NCI-H1694 (cell line): ENCODE measurements around the gene STX8.

ENCODE experiments used
- DNase-seq: peaks from one replicate; lab custom pipeline; 2025; lab: John Stamatoyannopoulos, UW

STX8 gene

GRCh38 chr17:9238340-9239245, 337.0 kb downstream of the STX8 start:
- DNase-seq, result no peak

DNA sequence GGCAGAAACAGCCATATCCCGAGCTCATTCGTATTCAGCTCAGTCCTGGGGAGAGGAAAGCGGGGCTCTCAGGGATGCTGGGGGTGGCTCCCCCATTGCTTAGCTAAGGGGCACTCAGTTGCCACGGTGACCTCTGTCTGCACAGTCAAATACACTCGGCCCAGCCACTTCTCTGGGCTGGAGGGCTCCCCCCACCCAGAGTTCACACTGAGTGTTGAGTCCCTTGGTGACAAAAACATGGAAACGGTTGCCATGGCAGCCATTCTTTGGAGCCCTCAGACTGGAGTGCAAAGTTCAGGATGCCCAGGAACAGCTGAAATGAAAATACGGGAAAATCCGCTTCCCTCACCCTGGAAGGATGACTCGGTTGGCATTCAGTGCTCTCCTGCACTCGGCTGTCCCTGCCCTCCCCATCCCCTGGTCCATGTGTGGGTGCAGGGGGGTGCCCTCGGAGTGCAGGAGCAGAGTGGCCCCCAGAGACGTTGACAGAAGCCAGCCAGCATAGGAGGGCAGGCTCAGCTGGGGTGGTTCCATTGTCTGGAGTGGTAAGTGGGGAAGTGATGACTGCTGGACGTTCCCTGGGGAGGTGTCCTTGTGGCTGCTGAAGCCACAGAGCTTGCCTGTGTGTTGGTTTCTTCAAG, 337.8 kb downstream of the STX8 start:
- DNase-seq, result no peak

DNA sequence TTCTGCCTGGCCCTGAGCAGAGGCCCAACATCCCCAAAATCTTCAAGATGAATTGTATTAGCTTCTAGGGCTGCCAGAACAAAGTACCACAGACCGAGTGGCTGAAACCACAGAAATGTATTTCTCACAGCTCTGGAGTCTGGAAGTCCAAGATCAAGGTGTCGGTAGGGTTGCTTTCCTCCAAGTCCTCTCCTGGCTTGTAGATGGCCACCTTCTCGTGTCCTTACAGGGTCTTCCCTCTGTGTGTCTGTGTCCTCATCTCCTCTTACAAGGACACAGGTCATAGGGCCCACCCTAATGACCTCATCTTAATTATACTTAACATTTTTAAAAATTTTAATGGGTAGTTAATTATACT, 338.6 kb downstream of the STX8 start:
- DNase-seq, result no peak

GRCh38 chr17:9236286-9237052, 339.2 kb downstream of the STX8 start:
- no peak for DNase-seq

GRCh38 chr17:9235346-9235745, 340.3 kb downstream of the STX8 start:
- DNase-seq, result no peak

DNA sequence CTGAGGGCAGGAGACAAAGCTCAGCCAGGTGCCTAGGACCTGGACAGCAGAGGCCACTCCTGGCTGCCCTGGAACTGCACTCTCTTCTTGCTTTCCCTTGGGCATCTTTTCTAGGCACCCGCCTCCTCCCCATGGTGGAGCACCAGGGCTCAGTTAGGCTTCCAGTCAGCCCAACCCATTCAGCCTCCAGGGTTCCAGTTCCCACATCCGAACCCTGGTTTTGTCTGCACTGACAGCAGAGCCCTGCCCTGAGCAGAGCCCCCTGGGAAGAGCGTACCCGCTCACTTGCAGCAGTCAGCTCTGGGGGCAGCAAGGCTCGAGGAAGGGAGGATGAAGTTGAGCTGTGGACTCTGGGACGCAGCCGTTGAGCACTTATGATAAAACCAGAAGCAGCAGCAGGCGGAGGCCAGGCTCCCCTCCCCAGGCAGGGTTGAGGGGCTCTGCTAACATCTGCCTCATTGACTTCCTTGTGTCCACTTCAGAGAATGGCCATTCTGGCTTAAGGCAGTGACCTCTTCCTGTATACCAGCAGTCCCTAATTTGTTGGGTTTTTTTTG, 341.2 kb downstream of the STX8 start:
- DNase-seq, result no peak

DNA sequence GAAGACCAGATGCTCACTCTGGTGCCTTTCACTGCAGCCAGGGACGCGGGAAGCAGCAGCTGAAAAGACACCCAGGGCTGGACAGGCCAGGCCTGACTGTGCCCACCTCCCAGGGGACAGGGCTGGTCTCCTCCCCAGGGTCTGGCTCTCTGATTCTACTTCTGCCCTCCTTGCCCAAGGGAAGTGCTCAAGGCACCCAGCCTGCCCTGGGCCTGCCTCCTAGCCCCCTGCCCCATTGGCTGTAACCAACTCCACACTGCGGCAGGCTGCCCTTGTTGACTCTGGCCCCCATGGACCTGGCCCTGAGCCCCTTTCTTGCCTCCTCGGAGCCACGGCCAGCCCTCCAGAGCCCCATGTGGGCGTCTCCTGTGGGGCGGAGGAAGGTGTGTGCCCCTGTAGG, 341.9 kb downstream of the STX8 start:
- no peak for DNase-seq

DNA sequence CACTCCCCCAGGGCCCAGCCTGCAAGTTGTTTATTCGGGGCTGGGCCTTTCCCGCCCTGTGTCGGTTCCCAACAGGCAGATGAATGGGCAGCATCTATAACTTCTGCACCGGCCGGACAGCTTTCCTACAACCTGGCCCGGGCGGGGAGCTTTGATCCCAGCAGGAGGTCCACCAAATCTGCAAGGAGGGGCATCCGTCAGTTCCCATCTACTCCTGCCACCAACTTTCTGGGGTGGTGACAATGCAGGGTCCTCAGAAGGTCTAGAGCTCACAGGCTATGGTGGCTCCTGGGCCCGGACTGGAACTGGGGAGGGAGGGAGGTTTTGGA, 342.4 kb downstream of the STX8 start:
- DNase-seq, result no peak

DNA sequence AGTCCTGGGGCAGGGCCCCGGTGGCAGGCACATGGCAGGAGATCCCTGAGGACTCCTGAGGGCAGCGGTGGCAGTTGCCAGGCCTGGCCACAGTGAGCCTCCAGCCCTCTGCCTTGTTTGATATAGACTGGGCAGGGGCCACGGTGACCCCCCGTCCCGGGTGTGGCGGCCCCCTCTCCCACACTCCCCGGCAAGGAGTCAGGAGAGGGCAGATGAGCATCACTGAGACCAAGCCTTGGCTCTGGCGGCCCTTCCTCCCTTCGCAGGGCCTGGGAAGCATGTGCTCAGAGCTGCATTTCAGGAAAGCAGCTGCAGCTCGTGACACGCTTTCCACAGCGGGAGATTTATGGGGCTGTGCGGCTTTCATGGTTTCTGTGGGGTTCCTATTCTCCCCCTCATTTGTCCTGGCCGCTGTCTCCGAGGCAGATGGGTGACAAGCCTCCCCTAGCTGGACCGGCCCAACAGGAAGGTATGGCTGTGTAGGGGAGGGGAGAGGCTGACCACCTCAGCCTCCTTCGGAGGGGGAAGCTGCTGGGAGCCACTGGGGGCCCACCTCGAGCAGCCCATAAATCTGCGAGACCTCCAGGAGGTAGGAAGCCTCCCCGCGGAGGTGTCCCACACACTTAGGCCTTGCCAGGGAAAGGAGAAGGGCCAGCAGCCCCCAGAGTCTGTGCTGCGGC, 342.9 kb downstream of the STX8 start:
- no peak for DNase-seq

- no peak for DNase-seq
These were observed 343.5 kb downstream of the STX8 start for GRCh38 chr17:9232155-9232475.

- no peak for DNase-seq
These were observed 344.0 kb downstream of the STX8 start for GRCh38 chr17:9231449-9232154.

DNA sequence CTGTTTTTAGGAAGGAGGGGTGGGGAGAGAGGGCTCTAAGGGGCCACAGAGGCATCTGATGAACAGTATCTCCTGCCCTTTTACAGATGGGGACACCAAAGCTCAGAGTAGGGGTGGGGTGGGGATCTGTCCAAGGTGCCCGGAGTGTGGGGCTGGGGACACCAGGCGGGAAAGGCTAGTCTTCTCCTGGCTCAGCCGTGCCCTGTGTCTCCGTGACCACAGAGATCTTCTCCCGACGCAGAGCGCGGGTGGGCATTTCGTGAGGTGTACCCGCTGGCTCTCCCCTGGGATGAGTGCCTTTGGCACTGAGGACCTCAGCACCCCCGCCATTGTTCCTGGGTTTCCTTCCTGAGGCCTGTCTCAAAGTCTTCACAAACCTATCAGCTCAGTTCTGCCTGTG, 344.8 kb downstream of the STX8 start:
- DNase-seq, result no peak

GRCh38 chr17:9230346-9230745, 345.3 kb downstream of the STX8 start:
- DNase-seq, result no peak

DNA sequence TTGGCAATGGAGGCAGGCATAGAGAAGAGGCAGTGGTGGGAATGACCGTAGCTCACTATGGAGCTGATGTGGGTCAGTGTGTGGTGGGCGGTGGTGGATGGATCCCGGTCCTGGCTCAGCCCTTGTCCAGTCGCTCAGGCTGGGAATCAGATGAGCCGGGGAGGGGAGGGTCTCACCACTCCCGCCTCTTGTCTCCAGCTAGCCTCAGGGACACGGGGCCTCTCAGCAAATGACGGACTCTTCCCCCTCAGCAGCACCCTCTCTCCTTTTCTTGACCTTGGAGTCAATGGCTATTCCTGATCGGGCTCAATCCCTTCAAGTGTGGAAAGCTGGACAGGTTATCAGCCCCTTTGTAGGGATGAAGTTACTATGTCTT, 345.8 kb downstream of the STX8 start:
- DNase-seq, result no peak

DNA sequence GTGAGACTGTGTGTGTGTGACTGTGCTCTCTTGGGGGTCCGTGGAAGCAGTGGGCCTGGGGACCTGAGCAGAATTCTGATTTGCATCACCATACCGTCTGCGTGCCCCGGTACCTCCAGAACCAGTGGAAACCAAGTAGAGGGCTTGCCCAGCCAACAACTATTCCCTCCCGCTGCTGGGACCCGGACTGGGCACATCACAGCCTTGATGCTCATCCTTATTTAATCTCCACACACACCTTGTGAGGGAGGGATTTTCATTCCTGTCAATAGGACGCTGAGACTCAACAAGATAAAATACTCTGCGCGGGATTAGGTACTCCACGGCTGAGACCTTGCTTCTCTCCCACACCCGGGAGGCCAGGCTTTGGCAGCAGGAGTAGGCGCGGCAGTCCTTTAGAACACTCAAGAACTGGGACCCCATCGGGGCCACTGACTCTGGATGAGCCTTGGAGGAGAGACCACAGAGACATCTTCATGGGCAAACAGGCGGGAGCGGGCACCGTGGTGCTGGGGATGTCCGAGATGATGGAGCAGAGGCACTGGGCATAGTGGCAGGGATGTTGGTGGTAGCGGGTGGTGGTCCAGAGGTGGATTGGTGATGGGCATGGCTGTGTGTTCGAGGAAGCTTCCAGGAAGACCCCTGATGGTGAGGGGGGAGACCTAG, 346.3 kb downstream of the STX8 start:
- DNase-seq, result no peak

GRCh38 chr17:9228408-9229159, 347.0 kb downstream of the STX8 start:
- no peak for DNase-seq

GRCh38 chr17:9227819-9228407, 347.7 kb downstream of the STX8 start:
- DNase-seq, result no peak

GRCh38 chr17:9226794-9227135, 348.9 kb downstream of the STX8 start:
- DNase-seq, result no peak

DNA sequence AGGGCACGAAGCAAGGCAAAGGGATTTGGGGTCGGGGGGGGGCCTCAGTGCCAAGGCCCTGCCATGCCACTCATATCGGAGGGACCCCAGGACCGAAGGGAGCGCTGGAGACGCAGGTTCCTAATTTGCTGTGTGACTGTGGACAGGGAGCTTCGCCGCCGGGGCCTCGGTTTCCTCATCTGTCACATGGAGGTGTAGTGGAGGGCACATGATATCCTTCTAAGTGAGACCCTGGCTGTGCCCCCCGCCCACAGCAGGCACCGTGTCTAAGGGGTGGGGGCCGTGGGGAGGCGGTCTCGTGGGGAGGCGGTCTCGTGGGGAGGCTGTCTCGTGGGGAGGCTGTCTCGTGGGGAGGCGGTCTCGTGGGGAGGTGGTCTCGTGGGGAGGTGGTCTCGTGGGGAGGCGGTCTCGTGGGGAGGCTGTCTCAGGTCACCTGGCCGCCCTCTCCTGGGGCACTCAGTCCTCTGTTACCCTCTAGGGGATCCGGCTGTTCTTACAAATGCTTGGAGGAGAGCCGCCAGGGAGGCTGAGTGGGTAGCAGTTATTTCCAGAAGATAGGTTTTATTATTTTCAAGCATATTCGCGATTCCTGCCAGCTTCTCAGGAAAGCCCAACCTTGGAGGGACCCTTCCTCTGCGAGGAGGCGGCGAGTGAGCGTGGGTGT, 349.4 kb downstream of the STX8 start:
- no peak for DNase-seq
